ENCODE results near the gene SLC25A29. TPM values are rescaled to one million over a fixed set of nuclear protein-coding genes. Genes with fewer than 3 reads are reported as not detected.

SLC25A29 gene
- total and polyA plus RNA-seq, 2 of the 8 experiments (the other 6 are each of a cell fraction or from before 2014, with no cell fraction given) = 135 to 177 TPM

DNA sequence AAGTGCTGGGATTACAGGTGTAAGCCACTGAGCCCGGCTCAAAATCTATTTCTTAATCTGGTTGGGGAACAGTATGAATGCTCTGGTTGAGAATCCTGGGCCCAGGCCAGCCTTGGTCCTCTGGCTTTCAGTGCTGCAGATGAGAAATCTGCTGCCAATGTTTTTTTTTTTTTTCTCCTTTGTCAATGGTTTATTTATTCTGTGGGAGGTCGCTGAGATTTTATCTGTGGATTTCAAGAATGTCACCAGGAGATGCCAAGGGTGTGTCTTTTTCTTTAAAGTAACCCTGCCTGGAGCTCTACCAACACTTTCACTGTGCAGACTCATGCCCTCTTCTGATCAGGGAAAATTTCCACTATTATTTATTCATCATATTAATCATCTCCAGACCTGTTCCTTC lies 3.6 kb downstream of the SLC25A29 start:
- Histone ChIP-seq H3K4me2 (ENCODE audit: insufficient read depth in 1 of 2, low read depth in 2 of 2, low read length in 2 of 2) (no peak overlapping the region), H3K27me3 (replicated peaks in 1 of 4; ENCODE audit: control insufficient read depth in 3 of 4, extremely low read depth in 1 of 4, insufficient read depth in 3 of 4, low read length in 3 of 4) (no peaks in the 10 kb centered on the region; a peak in 1 of 7 replicates), H3K4ac (replicated peaks; ENCODE audit: insufficient read length, low read depth, low read length) (no peak overlapping the region), H2BK15ac (ENCODE audit: low read length) (no peak overlapping the region), H3K79me1 (ENCODE audit: low read depth, low read length) (peaks cover 16% of the 10 kb centered on the region), H3K23ac (ENCODE audit: insufficient read length) (no peak overlapping the region), H3K36me3 (ENCODE audit: control insufficient read depth in 2 of 4, insufficient read depth in 4 of 4, low read length in 3 of 4) (peaks cover 0 to 21% (median 3%) of the 10 kb centered on the region in 4 experiments; a peak in 4 of 8 replicates), H2BK120ac (replicated peaks; ENCODE audit: low read depth, low read length) (no peak overlapping the region), H2BK5ac (ENCODE audit: low read depth, low read length) (no peak overlapping the region), H3K9ac (replicated peaks in 1 of 4; ENCODE audit: extremely low read depth in 1 of 4, low read depth in 3 of 4, low read length in 3 of 4) (no peak overlapping the region), H3K9me3 (ENCODE audit: insufficient read depth in 2 of 2, low read depth in 1 of 2, low read length in 1 of 2) (no peaks in the 10 kb centered on the region), H2BK20ac (ENCODE audit: low read length) (no peak overlapping the region), H2AK5ac (ENCODE audit: low read depth, low read length) (no peak overlapping the region), H2AFZ (ENCODE audit: low read length) (no peak overlapping the region), H3K56ac (replicated peaks; ENCODE audit: insufficient read length, low read depth, low read length) (no peak overlapping the region), H4K5ac (ENCODE audit: insufficient read length, low read depth, low read length) (no peak overlapping the region), H3K79me2 (ENCODE audit: control insufficient read depth in 1 of 2, insufficient read depth in 2 of 2, low read length in 2 of 2) (peaks cover 6 to 58% of the 10 kb centered on the region in 2 experiments; a peak in 3 of 4 replicates), H2BK12ac (ENCODE audit: low read depth, low read length) (no peak overlapping the region), H3K4me1 (replicated peaks in 1 of 4; ENCODE audit: control insufficient read depth in 3 of 4, insufficient read depth in 4 of 4, low read length in 3 of 4) (peaks cover 10 to 19% (median 13%) of the 10 kb centered on the region in 4 experiments), H4K91ac (replicated peaks; ENCODE audit: insufficient read length, low read length) (no peak overlapping the region), H4K20me1 (replicated peaks in 1 of 2; ENCODE audit: control insufficient read depth in 1 of 2, insufficient read depth in 2 of 2, low read length in 2 of 2) (peaks cover 21 to 22% of the 10 kb centered on the region in 2 experiments), H3K4me3 (ENCODE audit: extremely low read depth in 1 of 4, insufficient read depth in 2 of 4, low read depth in 3 of 4, low read length in 4 of 4) (no peak overlapping the region), H3K14ac (ENCODE audit: insufficient read length) (no peak overlapping the region), H3K18ac (ENCODE audit: extremely low read depth, low read length) (no peak overlapping the region), H4K8ac (ENCODE audit: extremely low read depth, insufficient read depth, low read length) (no peak overlapping the region), H3K23me2 (ENCODE audit: low read depth, low read length) (peaks cover 18% of the 10 kb centered on the region; the same call in 1 of the 2 replicates), H3K27ac (ENCODE audit: low read depth, low read length) (no peak overlapping the region)
- POLR2A ChIA-PET (ENCODE audit: partially characterized antibody) = interaction anchor here (0.7 to 14.7 kb wide), 5 partner anchors 12 to 105 kb away, joined by 3 to 200 read pairs (median 4); no protein-coding TSS in a partner anchor
- FAIRE-seq = no peak
- no peak for DNase-seq (ENCODE audit: low read depth in 1 of 2, low spot score in 2 of 2)
- CTCF ChIA-PET (ENCODE audit: partially characterized antibody) = interaction anchor here (0.7 to 1.7 kb wide), 12 partner anchors 8 to 70 kb away, joined by 3 to 9 read pairs (median 4); no protein-coding TSS in a partner anchor
- 75% methylated on average over 2 of the region's 2 CpGs; no CpG with 5 or more reads in 1 of the 2 experiments for WGBS, 2 experiments (ENCODE audit: extremely low coverage in 1 of 2, insufficient coverage in 1 of 2, insufficient read length in 1 of 2, insufficient replicate concordance in 2 of 2, low coverage in 1 of 2, low lambda C conversion rate in 2 of 2, missing lambda C conversion rate in 1 of 2)
- TF ChIP-seq, protein P1, sequence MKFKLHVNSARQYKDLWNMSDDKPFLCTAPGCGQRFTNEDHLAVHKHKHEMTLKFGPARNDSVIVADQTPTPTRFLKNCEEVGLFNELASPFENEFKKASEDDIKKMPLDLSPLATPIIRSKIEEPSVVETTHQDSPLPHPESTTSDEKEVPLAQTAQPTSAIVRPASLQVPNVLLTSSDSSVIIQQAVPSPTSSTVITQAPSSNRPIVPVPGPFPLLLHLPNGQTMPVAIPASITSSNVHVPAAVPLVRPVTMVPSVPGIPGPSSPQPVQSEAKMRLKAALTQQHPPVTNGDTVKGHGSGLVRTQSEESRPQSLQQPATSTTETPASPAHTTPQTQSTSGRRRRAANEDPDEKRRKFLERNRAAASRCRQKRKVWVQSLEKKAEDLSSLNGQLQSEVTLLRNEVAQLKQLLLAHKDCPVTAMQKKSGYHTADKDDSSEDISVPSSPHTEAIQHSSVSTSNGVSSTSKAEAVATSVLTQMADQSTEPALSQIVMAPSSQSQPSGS (IDR thresholded peaks at IDR 0.05; ENCODE audit: low read length) = no peak
- no peak for TF ChIP-seq USF2 (IDR thresholded peaks at IDR 0.05; ENCODE audit: low read length)
- TF ChIP-seq SIX5 (IDR thresholded peaks at IDR 0.05; ENCODE audit: low read depth, low read length) = no peak
- TF ChIP-seq SRF (IDR thresholded peaks at IDR 0.05; ENCODE audit: low read depth, low read length) = no peak
- TF ChIP-seq HDAC6 (IDR thresholded peaks at IDR 0.05; ENCODE audit: low read depth, low read length) = no peak
- no peak for TF ChIP-seq KDM4A (IDR thresholded peaks at IDR 0.05; ENCODE audit: low read depth, low read length, severe bottlenecking)
- TF ChIP-seq BCL11A (IDR thresholded peaks at IDR 0.05; ENCODE audit: low read depth in 2 of 2, low read length in 2 of 2) = no peak
- TF ChIP-seq CBX5 (IDR thresholded peaks at IDR 0.05; ENCODE audit: low read depth, low read length) = no peak
- TF ChIP-seq CTBP2 (IDR thresholded peaks at IDR 0.05; ENCODE audit: borderline replicate concordance, insufficient read depth, insufficient read length, low read length) = no peak
- no peak for TF ChIP-seq ATF3 (IDR thresholded peaks at IDR 0.05; ENCODE audit: insufficient read depth, low read depth, low read length)

Measured in H1 (cell line).